Mucosa of descending colon (tissue), 3 donors: ENCODE results near the gene RBM47. TPM values are rescaled to one million over a fixed set of nuclear protein-coding genes. Genes with fewer than 3 reads are reported as not detected.
"Not testable (repeated sequence)": the region's sequence is repeated elsewhere in the genome, so short reads cannot be mapped to it uniquely, and the experiment has no call there.

Experiments used
- ATAC-seq: fragments of 200-7000 bp; cut with Tn5 transposase; one replicate; pipeline ENCODE4 v1.9.1; 2020; ENCODE audit warnings: mild to moderate bottlenecking, moderate library complexity
- DNase-seq, 3 donors: peaks; one replicate each; pipeline ENCODE4 v3.0.0-alpha.2; 2020
- H3K36me3 ChIP-seq: fragments of 200-600 bp; one replicate; pipeline ENCODE4 v1.8.0; 2021; ENCODE audit warnings: low read depth, mild to moderate bottlenecking
- H3K4me1 ChIP-seq: fragments of 200-600 bp; one replicate; pipeline ENCODE4 v1.8.0; 2021; ENCODE audit warnings: low read depth, mild to moderate bottlenecking
- H3K4me3 ChIP-seq: fragments of 200-600 bp; one replicate; pipeline ENCODE4 v1.8.0; 2021; ENCODE audit warnings: mild to moderate bottlenecking
- H3K9me3 ChIP-seq: fragments of 200-600 bp; one replicate; pipeline ENCODE4 v1.8.0; 2021; ENCODE audit warnings: mild to moderate bottlenecking
- intact Hi-C, 2 donors: fragments of 100-400 bp; cut with DNase I in 1 of 2; cut with micrococcal nuclease in 1 of 2; formaldehyde crosslinking; loops; one replicate each; pipeline versions ENCODE4 v1.11.0 to v1.11.1; 2022; cut with DNase I, micrococcal nuclease
- total RNA-seq, 3 donors: library from RNA; stranded (reverse); fragmentation: NEBNext Ultra II Directional in 2 of 3; extraction: Animal tissue kit (Norgen Biotek cat#: 25700) in 2 of 3; gene quantifications; one replicate each; pipeline versions ENCODE4 v1.2.1 to v1.2.4, GENCODE V29; 2021 to 2023
- TF ChIP-seq, protein P1 (sequence below): fragments of 200-600 bp; IDR thresholded peaks from one replicate; pipeline ENCODE4 v1.8.0; 2022; ENCODE audit warnings: antibody characterized with exemption, mild to moderate bottlenecking
- donor health status: DM: no; HTN: no; CAD: no; lungs with moderate emphysema.
- donor health status: DM: no; HTN: no; CAD: no.
- donor health status: DM: no; HTN: yes; CAD: no.

The RBM47 gene
- total RNA-seq, 3 donors from 2014 or later: 144 to 309 (median 258) TPM

DNA sequence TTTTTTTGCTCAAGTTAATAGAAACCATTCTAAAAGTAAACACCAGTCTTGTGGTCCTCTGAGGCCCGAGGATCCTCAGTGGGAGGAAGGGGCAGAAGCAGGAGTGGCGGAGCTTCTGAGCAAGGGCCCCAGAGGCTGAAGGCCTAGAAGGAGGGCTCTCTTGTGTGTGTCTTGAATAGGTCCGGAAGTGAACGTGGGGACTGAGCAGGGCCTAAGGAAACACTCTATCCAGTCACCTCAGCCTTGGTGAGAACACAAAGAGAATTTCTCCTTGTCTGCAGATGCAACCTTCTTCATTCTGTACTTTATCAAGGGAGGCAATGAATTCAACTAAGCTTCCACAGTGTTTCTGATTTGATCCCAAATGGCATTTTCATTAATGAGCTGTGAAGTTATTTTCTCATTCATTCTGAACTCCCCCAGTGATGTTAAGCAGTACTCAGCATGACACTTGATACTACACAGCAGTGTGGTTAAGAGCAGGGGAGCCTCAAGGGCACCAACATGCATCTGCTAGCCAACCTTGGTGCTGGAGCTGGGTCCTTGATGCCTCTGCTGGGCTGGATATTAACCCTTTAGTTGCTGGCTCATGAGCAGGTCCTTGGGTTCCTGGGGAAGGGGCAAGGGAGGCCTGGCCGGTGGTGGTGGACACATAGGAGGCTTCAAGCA lies 64.7 kb downstream of the RBM47 start:
- intact Hi-C loops: no loop called here
- Histone ChIP-seq H3K4me3 (no peak overlapping the region), H3K9me3 (no peaks in the 10 kb centered on the region), H3K4me1 (no peaks in the 10 kb centered on the region), H3K36me3 (no peaks in the 10 kb centered on the region)
- ATAC-seq (no peak), DNase-seq (no peak)
- TF ChIP-seq, protein P1, sequence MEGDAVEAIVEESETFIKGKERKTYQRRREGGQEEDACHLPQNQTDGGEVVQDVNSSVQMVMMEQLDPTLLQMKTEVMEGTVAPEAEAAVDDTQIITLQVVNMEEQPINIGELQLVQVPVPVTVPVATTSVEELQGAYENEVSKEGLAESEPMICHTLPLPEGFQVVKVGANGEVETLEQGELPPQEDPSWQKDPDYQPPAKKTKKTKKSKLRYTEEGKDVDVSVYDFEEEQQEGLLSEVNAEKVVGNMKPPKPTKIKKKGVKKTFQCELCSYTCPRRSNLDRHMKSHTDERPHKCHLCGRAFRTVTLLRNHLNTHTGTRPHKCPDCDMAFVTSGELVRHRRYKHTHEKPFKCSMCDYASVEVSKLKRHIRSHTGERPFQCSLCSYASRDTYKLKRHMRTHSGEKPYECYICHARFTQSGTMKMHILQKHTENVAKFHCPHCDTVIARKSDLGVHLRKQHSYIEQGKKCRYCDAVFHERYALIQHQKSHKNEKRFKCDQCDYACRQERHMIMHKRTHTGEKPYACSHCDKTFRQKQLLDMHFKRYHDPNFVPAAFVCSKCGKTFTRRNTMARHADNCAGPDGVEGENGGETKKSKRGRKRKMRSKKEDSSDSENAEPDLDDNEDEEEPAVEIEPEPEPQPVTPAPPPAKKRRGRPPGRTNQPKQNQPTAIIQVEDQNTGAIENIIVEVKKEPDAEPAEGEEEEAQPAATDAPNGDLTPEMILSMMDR: no peak

DNA sequence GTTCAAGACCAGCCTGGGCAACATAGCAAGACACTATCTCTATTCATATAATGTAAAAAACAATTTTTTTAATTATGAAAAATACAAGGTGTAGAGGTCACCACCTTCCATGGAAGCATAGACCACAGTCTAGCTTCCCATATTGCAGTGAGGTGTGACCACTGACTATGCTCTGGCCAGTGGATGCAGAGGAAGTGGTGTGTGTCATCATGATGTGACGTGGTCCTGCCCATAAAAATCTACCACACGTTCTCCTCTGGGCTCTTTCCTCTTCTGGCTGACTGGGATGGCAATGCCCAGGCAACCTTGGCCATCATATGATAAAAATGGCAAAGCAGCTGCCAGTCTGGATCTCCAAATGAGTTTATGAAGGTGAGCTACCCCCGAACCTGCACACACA lies 65.7 kb downstream of the RBM47 start:
- no peak overlapping the region for H3K4me3 ChIP-seq
- intact Hi-C loops: no loop called here
- DNase-seq (no peak), ATAC-seq (peak; percentile 70)
- H3K4me1 ChIP-seq: no peaks in the 10 kb centered on the region
- no peaks in the 10 kb centered on the region for H3K36me3 ChIP-seq
- no peaks in the 10 kb centered on the region for H3K9me3 ChIP-seq
- TF ChIP-seq, protein P1: no peak

DNA sequence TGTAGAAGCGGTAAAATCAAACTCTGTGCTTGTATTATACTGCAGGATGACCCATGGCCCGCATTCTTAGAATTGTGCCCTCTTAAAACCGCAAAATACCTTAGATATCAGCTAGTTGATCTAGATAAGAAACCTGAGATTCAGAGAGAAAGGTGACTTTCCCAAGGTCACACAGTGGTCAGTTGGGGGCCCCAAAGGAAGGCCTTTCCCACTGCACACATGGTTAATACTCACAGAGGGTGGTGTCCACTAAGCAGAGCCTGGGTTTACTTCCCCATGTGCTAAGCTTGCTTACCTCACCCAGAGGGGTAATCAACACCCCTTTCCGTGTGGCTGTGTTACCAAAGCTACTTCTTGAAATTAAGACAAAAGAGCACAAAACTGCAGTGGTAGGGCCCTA lies 66.3 kb downstream of the RBM47 start:
- Histone ChIP-seq H3K4me3 (no peak overlapping the region), H3K9me3 (no peaks in the 10 kb centered on the region), H3K4me1 (no peaks in the 10 kb centered on the region), H3K36me3 (no peaks in the 10 kb centered on the region)
- TF ChIP-seq, protein P1: no peak
- intact Hi-C loops: no loop called here
- ATAC-seq (peak; percentile 31), DNase-seq (no peak)

DNA sequence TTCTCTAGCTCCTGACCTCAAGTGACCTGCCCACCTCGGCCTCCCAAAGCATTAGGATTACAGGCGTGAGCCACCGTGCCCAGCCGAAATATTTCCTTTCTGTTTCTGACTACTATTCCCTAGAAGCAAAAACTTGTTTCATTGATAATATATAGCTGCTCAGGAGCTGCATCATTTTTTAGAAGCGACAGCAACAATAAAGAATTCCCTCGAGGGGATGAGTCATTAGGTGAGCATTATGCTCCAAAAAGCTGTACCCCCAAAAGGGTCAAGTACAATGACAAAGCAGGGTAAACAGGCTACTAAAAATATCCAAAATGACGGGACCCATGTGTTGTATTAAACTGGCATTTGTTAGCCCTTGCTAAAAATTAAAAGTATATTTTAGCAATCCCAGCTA lies 67.0 kb downstream of the RBM47 start:
- H3K36me3 ChIP-seq: no peaks in the 10 kb centered on the region
- DNase-seq (no peak), ATAC-seq (no peak)
- intact Hi-C loops: no loop called here
- TF ChIP-seq, protein P1: no peak
- no peaks in the 10 kb centered on the region for H3K9me3 ChIP-seq
- H3K4me1 ChIP-seq: no peaks in the 10 kb centered on the region
- no peak overlapping the region for H3K4me3 ChIP-seq

DNA sequence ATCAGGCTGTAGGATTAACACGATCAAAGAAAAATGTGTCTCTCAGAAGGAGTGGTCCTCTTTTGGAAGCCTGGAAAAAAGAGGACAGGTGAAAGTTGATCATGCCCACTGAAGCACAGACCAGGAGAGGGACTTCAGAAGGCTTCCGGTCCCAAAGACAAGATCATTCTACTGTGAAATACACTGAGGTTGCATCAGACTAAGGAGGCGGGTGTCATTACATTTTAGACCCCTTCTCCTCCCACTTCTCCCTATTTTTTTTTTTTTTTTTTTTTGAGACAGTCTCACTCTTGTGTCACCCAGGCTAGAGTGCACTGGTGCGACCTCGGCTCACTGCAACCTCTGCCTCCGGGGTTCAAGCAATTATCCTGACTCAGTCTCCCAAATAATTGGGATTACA lies 67.5 kb downstream of the RBM47 start:
- TF ChIP-seq, protein P1: no peak
- Histone ChIP-seq H3K36me3 (no peaks in the 10 kb centered on the region), H3K9me3 (no peaks in the 10 kb centered on the region), H3K4me3 (no peak overlapping the region), H3K4me1 (no peaks in the 10 kb centered on the region)
- ATAC-seq (no peak), DNase-seq (no peak)
- intact Hi-C loops: no loop called here

DNA sequence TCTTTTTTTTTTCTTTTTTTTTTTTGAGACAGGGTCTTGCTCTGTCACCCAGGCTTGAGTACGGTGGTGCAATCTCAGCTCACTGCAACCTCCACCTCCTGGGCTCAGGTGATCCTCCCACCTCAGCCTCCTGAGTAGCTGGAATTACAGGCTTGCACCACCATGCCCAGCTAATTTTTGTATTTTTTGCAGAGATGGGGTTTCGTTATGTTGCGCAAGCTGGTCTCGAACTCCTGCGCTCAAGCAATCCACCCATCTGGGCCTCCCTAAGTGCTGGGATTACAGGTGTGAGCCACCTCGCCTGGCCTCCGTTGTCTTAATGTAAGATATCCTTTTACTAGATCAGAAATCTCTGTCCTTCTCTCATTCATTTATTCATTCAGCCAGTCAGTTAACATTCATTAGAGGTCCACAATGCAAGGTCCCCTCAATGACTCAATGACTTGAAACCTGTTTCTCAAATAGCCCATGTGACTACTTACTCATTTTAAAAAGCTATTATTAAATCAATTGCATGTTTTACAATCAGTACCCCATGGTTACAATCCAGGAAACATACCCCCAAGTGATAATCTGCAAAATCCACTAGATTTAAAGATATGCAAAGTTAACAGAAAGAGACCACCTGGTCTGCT lies 68.0 kb downstream of the RBM47 start:
- H3K4me1 ChIP-seq, DNase-seq, ATAC-seq, H3K9me3 ChIP-seq, H3K4me3 ChIP-seq, H3K36me3 ChIP-seq, intact Hi-C loops: not testable (repeated sequence)
